ENCODE data around the gene TREML4.

Gene TREML4

GRCh38 chr6:41204156-41204555 is 24.0 kb upstream of the TREML4 start:
- H3K4me3 ChIP-seq (ENCODE audit: low read depth, low read length), result no peak overlapping the region
- TF ChIP-seq CTCF (IDR thresholded peaks at IDR 0.05; ENCODE audit: low read depth, low read length), result no peak

GRCh38 chr6:41208439-41209106 is 19.6 kb upstream of the TREML4 start:
- TF ChIP-seq CTCF (IDR thresholded peaks at IDR 0.05; ENCODE audit: low read depth, low read length), result no peak
- no peak overlapping the region for H3K4me3 ChIP-seq (ENCODE audit: low read depth, low read length)

GRCh38 chr6:41209547-41210320 is 18.4 kb upstream of the TREML4 start:
- H3K4me3 ChIP-seq (ENCODE audit: low read depth, low read length), result no peak overlapping the region
- no peak for TF ChIP-seq CTCF (IDR thresholded peaks at IDR 0.05; ENCODE audit: low read depth, low read length)

- TF ChIP-seq CTCF (IDR thresholded peaks at IDR 0.05; ENCODE audit: low read depth, low read length), result no peak
Measured at GRCh38 chr6:41214559-41215238, 13.4 kb upstream of the TREML4 start.

GRCh38 chr6:41215777-41216176 is 12.4 kb upstream of the TREML4 start:
- no peak for TF ChIP-seq CTCF (IDR thresholded peaks at IDR 0.05; ENCODE audit: low read depth, low read length)
- H3K4me3 ChIP-seq (ENCODE audit: low read depth, low read length), result no peak overlapping the region

More at GRCh38 chr6:41214559-41215238, 13.4 kb upstream of the TREML4 start:
- H3K4me3 ChIP-seq (ENCODE audit: low read depth, low read length), result no peak overlapping the region

GRCh38 chr6:41216616-41217015 is 11.5 kb upstream of the TREML4 start:
- TF ChIP-seq CTCF (IDR thresholded peaks at IDR 0.05; ENCODE audit: low read depth, low read length), result no peak
- H3K4me3 ChIP-seq (ENCODE audit: low read depth, low read length), result no peak overlapping the region

- no peak for TF ChIP-seq CTCF (IDR thresholded peaks at IDR 0.05; ENCODE audit: low read depth, low read length)
- H3K4me3 ChIP-seq (ENCODE audit: low read depth, low read length), result no peak overlapping the region
Measured at GRCh38 chr6:41222045-41222444, 6.1 kb upstream of the TREML4 start.
